Measurements from ENCODE around the gene PELI2. TPM values are rescaled to one million over a fixed set of nuclear protein-coding genes. Genes with fewer than 3 reads are reported as not detected.

Gene PELI2
- total RNA-seq, 3 donors from 2014 or later (not counting 1 experiment from before 2014, with no cell fraction given): 16.4 to 25.0 (median 24.9) TPM

- Histone ChIP-seq H3K4me1 (ENCODE audit: control insufficient read depth, insufficient read depth, low read length) (no peaks in the 10 kb centered on the region), H3K27ac (ENCODE audit: low read length) (no peak overlapping the region), H3K27me3 (ENCODE audit: control insufficient read depth, insufficient read depth, low read length) (no peaks in the 10 kb centered on the region), H3K36me3 (ENCODE audit: control insufficient read depth, insufficient read depth, low read length) (no peaks in the 10 kb centered on the region), H3K9me3 (ENCODE audit: control insufficient read depth, insufficient read depth, low read length) (no peaks in the 10 kb centered on the region), H3K4me3 (ENCODE audit: low read length) (no peak overlapping the region)
- peaks cover 0 to 18% of the 10 kb centered on the region in 2 donors for H3K4me1 Mint-ChIP-seq
- no peak for DNase-seq
- WGBS (ENCODE audit: insufficient coverage): 94% methylated on average over 3 of the region's 5 CpGs
- H3K36me3 Mint-ChIP-seq: no peaks in the 10 kb centered on the region
- H3K27me3 Mint-ChIP-seq (ENCODE audit: low read depth in 2 of 2): peaks cover 0 to 2% of the 10 kb centered on the region in 2 donors
- no peak overlapping the region for H3K27ac Mint-ChIP-seq
- TF ChIP-seq CTCF (IDR thresholded peaks at IDR 0.05): no peak
- no peak for ATAC-seq
- intact Hi-C loops (cut with micrococcal nuclease): no loop called here
- peaks cover 2% of the 10 kb centered on the region in 2 donors for H3K9me3 Mint-ChIP-seq
- H3K4me3 Mint-ChIP-seq: no peak overlapping the region
Measured at GRCh38 chr14:56247495-56248200, 129.4 kb downstream of the PELI2 start.

GRCh38 chr14:56248442-56248841 is 130.2 kb downstream of the PELI2 start:
- no peaks in the 10 kb centered on the region for H3K36me3 ChIP-seq (ENCODE audit: control insufficient read depth, insufficient read depth, low read length)
- no peak overlapping the region for H3K4me3 Mint-ChIP-seq
- intact Hi-C loops (cut with micrococcal nuclease): no loop called here

GRCh38 chr14:56261046-56261445 is 142.8 kb downstream of the PELI2 start:
- Histone ChIP-seq H3K9me3 (ENCODE audit: control insufficient read depth, insufficient read depth, low read length) (peaks cover 3% of the 10 kb centered on the region), H3K36me3 (ENCODE audit: control insufficient read depth, insufficient read depth, low read length) (no peaks in the 10 kb centered on the region), H3K4me3 (ENCODE audit: low read length) (no peak overlapping the region), H3K27me3 (ENCODE audit: control insufficient read depth, insufficient read depth, low read length) (no peaks in the 10 kb centered on the region), H3K27ac (ENCODE audit: low read length) (no peak overlapping the region), H3K4me1 (ENCODE audit: control insufficient read depth, insufficient read depth, low read length) (no peaks in the 10 kb centered on the region)
- DNase-seq (no peak), ATAC-seq (no peak)
- 89% methylated on average over 4 of the region's 4 CpGs for WGBS (ENCODE audit: insufficient coverage)
- TF ChIP-seq CTCF (IDR thresholded peaks at IDR 0.05): no peak
- Mint-ChIP-seq H3K36me3 (peaks cover 6% of the 10 kb centered on the region), H3K9me3 (peaks cover 0 to 10% of the 10 kb centered on the region in 2 donors), H3K4me3 (no peak overlapping the region), H3K27ac (no peak overlapping the region), H3K4me1 (peaks cover 0 to 6% of the 10 kb centered on the region in 2 donors), H3K27me3 (ENCODE audit: low read depth in 2 of 2) (no peaks in the 10 kb centered on the region)
- intact Hi-C loops (cut with micrococcal nuclease): no loop called here

More at GRCh38 chr14:56248442-56248841, 130.2 kb downstream of the PELI2 start:
- H3K27ac ChIP-seq (ENCODE audit: low read length): no peak overlapping the region
- ATAC-seq (no peak), DNase-seq (no peak)
- Mint-ChIP-seq H3K36me3 (no peaks in the 10 kb centered on the region), H3K27me3 (ENCODE audit: low read depth in 2 of 2) (peaks cover 0 to 4% of the 10 kb centered on the region in 2 donors), H3K9me3 (peaks cover 2 to 6% of the 10 kb centered on the region in 2 donors), H3K4me1 (peaks cover 0 to 18% of the 10 kb centered on the region in 2 donors), H3K27ac (no peak overlapping the region)
- H3K27me3 ChIP-seq (ENCODE audit: control insufficient read depth, insufficient read depth, low read length): no peaks in the 10 kb centered on the region
- no peaks in the 10 kb centered on the region for H3K4me1 ChIP-seq (ENCODE audit: control insufficient read depth, insufficient read depth, low read length)
- no peak overlapping the region for H3K4me3 ChIP-seq (ENCODE audit: low read length)
- 90% methylated on average over 5 of the region's 5 CpGs for WGBS (ENCODE audit: insufficient coverage)
- TF ChIP-seq CTCF (IDR thresholded peaks at IDR 0.05): no peak
- H3K9me3 ChIP-seq (ENCODE audit: control insufficient read depth, insufficient read depth, low read length): no peaks in the 10 kb centered on the region

GRCh38 chr14:56262530-56262929 is 144.3 kb downstream of the PELI2 start:
- Mint-ChIP-seq H3K9me3 (peaks cover 0 to 10% of the 10 kb centered on the region in 2 donors), H3K27me3 (ENCODE audit: low read depth in 2 of 2) (no peaks in the 10 kb centered on the region), H3K27ac (no peak overlapping the region), H3K36me3 (peaks cover 6% of the 10 kb centered on the region), H3K4me1 (peaks cover 0 to 6% of the 10 kb centered on the region in 2 donors), H3K4me3 (no peak overlapping the region)
- Histone ChIP-seq H3K9me3 (ENCODE audit: control insufficient read depth, insufficient read depth, low read length) (peaks cover 3% of the 10 kb centered on the region), H3K27ac (ENCODE audit: low read length) (no peak overlapping the region), H3K4me3 (ENCODE audit: low read length) (no peak overlapping the region), H3K36me3 (ENCODE audit: control insufficient read depth, insufficient read depth, low read length) (no peaks in the 10 kb centered on the region), H3K27me3 (ENCODE audit: control insufficient read depth, insufficient read depth, low read length) (no peaks in the 10 kb centered on the region), H3K4me1 (ENCODE audit: control insufficient read depth, insufficient read depth, low read length) (no peaks in the 10 kb centered on the region)
- WGBS (ENCODE audit: insufficient coverage): 96% methylated on average over 3 of the region's 3 CpGs
- intact Hi-C loops (cut with micrococcal nuclease): no loop called here
- no peak for ATAC-seq
- no peak for DNase-seq
- TF ChIP-seq CTCF (IDR thresholded peaks at IDR 0.05): no peak
